Cardiac fibroblast (primary cell): ENCODE measurements around the gene KRT35.
"Not testable (repeated sequence)": the region's sequence is repeated elsewhere in the genome, so short reads cannot be mapped to it uniquely, and the experiment has no call there.

Source experiments
- DNase-seq, 2 donors: peaks; one replicate each; pipeline versions ENCODE4 v3.0.0 to v3.0.0-alpha.2; 2010; ENCODE audit warnings: low read depth in 2 of 2
- H3K4me3 ChIP-seq, 2 donors: replicated peaks in 1 of 2; 1 replicate in 1 of 2; 2 replicates in 1 of 2; pipeline ENCODE4 v1.5.1; 2011; ENCODE audit warnings: low read depth in 2 of 2, low read length in 2 of 2, mild to moderate bottlenecking in 2 of 2, moderate library complexity in 1 of 2
- CTCF ChIP-seq: IDR thresholded peaks from one replicate; pipeline ENCODE4 v1.5.1; 2011; ENCODE audit warnings: low read depth, mild to moderate bottlenecking, low read length, inconsistent platforms

Gene KRT35

GRCh38 chr17:41437254-41437653, 43.7 kb downstream of the KRT35 start:
- H3K4me3 ChIP-seq = no peak overlapping the region
- TF ChIP-seq CTCF = no peak
- DNase-seq = no peak

GRCh38 chr17:41434415-41434814, 46.5 kb downstream of the KRT35 start:
- no peak overlapping the region for H3K4me3 ChIP-seq
- no peak for DNase-seq
- TF ChIP-seq CTCF = no peak

GRCh38 chr17:41434005-41434404, 46.9 kb downstream of the KRT35 start:
- no peak overlapping the region for H3K4me3 ChIP-seq
- DNase-seq = no peak
- no peak for TF ChIP-seq CTCF

- H3K4me3 ChIP-seq = no peak overlapping the region
- no peak for DNase-seq
- no peak for TF ChIP-seq CTCF
Measured at GRCh38 chr17:41433586-41433985, 47.4 kb downstream of the KRT35 start.

- H3K4me3 ChIP-seq, DNase-seq: not testable (repeated sequence)
Measured at GRCh38 chr17:41430376-41430775, 50.6 kb downstream of the KRT35 start.

GRCh38 chr17:41429667-41430066, 51.3 kb downstream of the KRT35 start:
- H3K4me3 ChIP-seq = no peak overlapping the region
- DNase-seq = no peak
- no peak for TF ChIP-seq CTCF

- peak in 1 of 2 donors; percentile 10 for DNase-seq
Measured at GRCh38 chr17:41428591-41429291, 52.2 kb downstream of the KRT35 start.

More at GRCh38 chr17:41428591-41429291, 52.2 kb downstream of the KRT35 start:
- TF ChIP-seq CTCF = no peak
- no peak overlapping the region for H3K4me3 ChIP-seq
